ENCODE data around the gene LRRC56. TPM values are rescaled to one million over a fixed set of nuclear protein-coding genes. Genes with fewer than 3 reads are reported as not detected.

Gene LRRC56
- polyA plus RNA-seq, 2 of the 4 experiments (the other 2 are of a cell fraction) = 0.32 to 1.0 TPM

- Histone ChIP-seq H3K4me1 (peaks cover 33% of the 10 kb centered on the region), H3K27ac (no peak overlapping the region), H3K4me2 (no peak overlapping the region), H3K9me3 (no peaks in the 10 kb centered on the region), H3K4me3 (no peak overlapping the region)
- DNase-seq (ENCODE audit: low read depth in 1 of 2, low spot score in 1 of 2) (no peak), FAIRE-seq (no peak), ATAC-seq (no peak)
- ChIA-PET POLR2A (no interaction called here), CTCF (interaction anchor here (1.0 to 5.9 kb wide), 8 partner anchors 9 to 197 kb away, joined by 3 to 66 read pairs (median 7); partner anchors contain the start of gene TMEM80)
- no peak for TF ChIP-seq MAX (IDR thresholded peaks at IDR 0.05)
- TF ChIP-seq SREBF2 (IDR thresholded peaks at IDR 0.05) = no peak
- TF ChIP-seq CHD2 (IDR thresholded peaks at IDR 0.05; ENCODE audit: low read length, partially characterized antibody) = no peak
- no peak for TF ChIP-seq ESRRA (IDR thresholded peaks at IDR 0.05; ENCODE audit: borderline replicate concordance, low read length)
- TF ChIP-seq CBX2 (IDR thresholded peaks at IDR 0.05; ENCODE audit: borderline replicate concordance, low read depth) = no peak
- TF ChIP-seq KDM5A (IDR thresholded peaks at IDR 0.05) = no peak
- no peak for TF ChIP-seq HMGXB4 (CRISPR knock-in tag; IDR thresholded peaks at IDR 0.05; ENCODE audit: borderline replicate concordance)
- 92% methylated on average over 15 of the region's 24 CpGs for WGBS (ENCODE audit: missing lambda C conversion rate)
Observed at GRCh38 chr11:557328-558132, 20.2 kb downstream of the LRRC56 start.

GRCh38 chr11:558503-558902, 21.2 kb downstream of the LRRC56 start:
- TF ChIP-seq PBX3 (IDR thresholded peaks at IDR 0.05) = no peak
- TF ChIP-seq CHD2 (IDR thresholded peaks at IDR 0.05; ENCODE audit: low read length, partially characterized antibody) = no peak
- no peak for TF ChIP-seq NR3C1 (IDR thresholded peaks at IDR 0.05)
- TF ChIP-seq MAFK (IDR thresholded peaks at IDR 0.05; ENCODE audit: partially characterized antibody) = no peak
- no peak for TF ChIP-seq KDM1A (IDR thresholded peaks at IDR 0.05; ENCODE audit: low read depth)
- TF ChIP-seq EHMT2 (IDR thresholded peaks at IDR 0.05; ENCODE audit: low read depth) = no peak
- TF ChIP-seq HES2 (IDR thresholded peaks at IDR 0.05) = no peak
- TF ChIP-seq FOSL2 (IDR thresholded peaks at IDR 0.05) = no peak
- TF ChIP-seq FOSL2 (CRISPR knock-in tag; IDR thresholded peaks at IDR 0.05) = no peak
- no peak for TF ChIP-seq RCOR1 (IDR thresholded peaks at IDR 0.05; ENCODE audit: low read depth, low read length)
- no peak for TF ChIP-seq PHF8 (IDR thresholded peaks at IDR 0.05; ENCODE audit: borderline replicate concordance, low read depth)
- no peak for TF ChIP-seq SREBF2 (IDR thresholded peaks at IDR 0.05)
- TF ChIP-seq CEBPB (IDR thresholded peaks at IDR 0.05) = no peak
- no peak for TF ChIP-seq EHF (CRISPR knock-in tag; IDR thresholded peaks at IDR 0.05)
- no peak overlapping the region for H3K27ac ChIP-seq
- ChIA-PET CTCF (interaction anchor here (1.0 to 5.9 kb wide), 2 partner anchors 8 to 138 kb away, joined by 4 to 66 read pairs; no protein-coding TSS in a partner anchor), POLR2A (no interaction called here)
- peaks cover 35% of the 10 kb centered on the region for H3K4me1 ChIP-seq
- no peaks in the 10 kb centered on the region for H3K9me3 ChIP-seq
- no peak overlapping the region for H3K4me3 ChIP-seq
- 90% methylated on average over 14 of the region's 20 CpGs for WGBS (ENCODE audit: missing lambda C conversion rate)
- H3K4me2 ChIP-seq = no peak overlapping the region
- ATAC-seq (no peak), FAIRE-seq (no peak), DNase-seq (ENCODE audit: low read depth in 1 of 2, low spot score in 1 of 2) (no peak)

- WGBS (ENCODE audit: missing lambda C conversion rate) = 90% methylated on average over 9 of the region's 15 CpGs
- Histone ChIP-seq H3K4me1 (peaks cover 34% of the 10 kb centered on the region), H3K27ac (no peak overlapping the region), H3K4me2 (peak overlapping the region; percentile 86; the same call in 2 of the 3 replicates), H3K4me3 (no peak overlapping the region), H3K9me3 (no peaks in the 10 kb centered on the region)
- ATAC-seq (no peak), FAIRE-seq (no peak), DNase-seq (ENCODE audit: low read depth in 1 of 2, low spot score in 1 of 2) (no peak)
- POLR2A ChIA-PET = no interaction called here
- CTCF ChIA-PET = interaction anchor here (1.3 kb wide), 1 partner anchor 41 kb away, joined by 3 read pairs; no protein-coding TSS in a partner anchor
- no peak for TF ChIP-seq SMC3 (IDR thresholded peaks at IDR 0.05)
- no peak for TF ChIP-seq ATOH8 (CRISPR knock-in tag; IDR thresholded peaks at IDR 0.05; ENCODE audit: low read depth)
- TF ChIP-seq HOXB5 (CRISPR knock-in tag; IDR thresholded peaks at IDR 0.05) = no peak
- TF ChIP-seq HDAC2 (IDR thresholded peaks at IDR 0.05) = no peak
- no peak for TF ChIP-seq PHF8 (IDR thresholded peaks at IDR 0.05; ENCODE audit: borderline replicate concordance, low read depth)
- no peak for TF ChIP-seq BCL3 (IDR thresholded peaks at IDR 0.05)
- TF ChIP-seq NFE2L2 (conservative IDR thresholded peaks at IDR 0.05; ENCODE audit: low read length) = no peak
- no peak for TF ChIP-seq CEBPB (IDR thresholded peaks at IDR 0.05)
- TF ChIP-seq TP53 (CRISPR knock-in tag; IDR thresholded peaks at IDR 0.05) = no peak
- no peak for TF ChIP-seq CBX8 (IDR thresholded peaks at IDR 0.05)
- no peak for TF ChIP-seq ZC3H11A (IDR thresholded peaks at IDR 0.05)
- TF ChIP-seq NPAS2 (CRISPR knock-in tag; IDR thresholded peaks at IDR 0.05; ENCODE audit: borderline replicate concordance) = no peak
- TF ChIP-seq TFCP2L1 (CRISPR knock-in tag; IDR thresholded peaks at IDR 0.05) = no peak
Observed at GRCh38 chr11:559020-559620, 21.8 kb downstream of the LRRC56 start.
